Common myeloid progenitor, CD34-positive (primary cell): ENCODE results near the gene ZSCAN10.

Experiments used
- CTCF ChIA-PET: fragments of 350-600 bp; sonication (Branson Sonifier 250); formaldehyde crosslinking; loops from one replicate; lab custom pipeline; 2021; ENCODE audit warnings: antibody characterized with exemption; lab: Charles Lee
- POLR2A ChIA-PET: fragments of 350-600 bp; sonication (Branson Sonifier 250); formaldehyde crosslinking; loops from one replicate; lab custom pipeline; 2021; ENCODE audit warnings: antibody characterized with exemption; lab: Charles Lee
- DNase-seq, 3 donors: peaks; one replicate each; pipeline versions ENCODE4 v3.0.0 to v3.0.0-alpha.2; 2013
- H3K27ac ChIP-seq, 2 experiments: 1 replicate in 1 of 2; 2 replicates in 1 of 2; pipeline ENCODE4 v1.7.0; 2013; ENCODE audit warnings: inconsistent platforms in 2 of 2, low read length in 2 of 2, mild to moderate bottlenecking in 2 of 2, low read depth in 1 of 2, moderate library complexity in 1 of 2; ENCODE audit not compliant: severe bottlenecking in 2 of 2, insufficient read depth in 1 of 2, poor library complexity in 1 of 2
- H3K27me3 ChIP-seq, 5 experiments: replicated peaks in 2 of 5; 1 replicate in 3 of 5; 2 replicates in 2 of 5; pipeline versions ENCODE4 v1.6.1 to v1.7.0; 2013; ENCODE audit warnings: low read length in 4 of 5, mild to moderate bottlenecking in 2 of 5, moderate library complexity in 2 of 5, inconsistent platforms in 1 of 5; ENCODE audit not compliant: insufficient read depth in 5 of 5, control insufficient read depth in 4 of 5
- H3K36me3 ChIP-seq, 4 experiments: 1 replicate in 2 of 4; 2 replicates in 2 of 4; pipeline versions ENCODE4 v1.6.1 to v1.7.0; 2013; ENCODE audit warnings: low read length in 3 of 4, control low read depth in 1 of 4, mild to moderate bottlenecking in 1 of 4; ENCODE audit not compliant: control insufficient read depth in 4 of 4, insufficient read depth in 4 of 4
- H3K4me1 ChIP-seq, 4 experiments: 1 replicate in 3 of 4; 2 replicates in 1 of 4; pipeline versions ENCODE4 v1.6.1 to v1.7.1; 2013; ENCODE audit warnings: low read length in 3 of 4, mild to moderate bottlenecking in 3 of 4, control low read depth in 1 of 4, inconsistent platforms in 1 of 4, moderate library complexity in 1 of 4; ENCODE audit not compliant: control insufficient read depth in 4 of 4, insufficient read depth in 4 of 4; ENCODE audit errors: control extremely low read depth in 1 of 4
- H3K4me3 ChIP-seq, 7 experiments: 1 replicate in 4 of 7; 2 replicates in 3 of 7; pipeline versions ENCODE4 v1.5.1 to v1.7.0; 2013; ENCODE audit warnings: mild to moderate bottlenecking in 7 of 7, low read length in 6 of 7, moderate library complexity in 6 of 7, inconsistent platforms in 2 of 7, low read depth in 2 of 7, control low read depth in 1 of 7; ENCODE audit not compliant: insufficient read depth in 4 of 7, control insufficient read depth in 1 of 7; ENCODE audit errors: extremely low read depth in 1 of 7
- H3K9me3 ChIP-seq, 5 experiments: 1 replicate in 4 of 5; 2 replicates in 1 of 5; pipeline versions ENCODE4 v1.6.1 to v1.7.1; 2013; ENCODE audit warnings: low read length in 4 of 5, mild to moderate bottlenecking in 2 of 5, inconsistent platforms in 1 of 5, low read depth in 1 of 5, moderate library complexity in 1 of 5; ENCODE audit not compliant: control insufficient read depth in 4 of 5, insufficient read depth in 2 of 5; ENCODE audit errors: control extremely low read depth in 1 of 5
- WGBS: methylation state at CpG from one replicate; pipeline ENCODE4 v1.1.5; 2013; ENCODE audit not compliant: insufficient coverage; 5-methylcytosine and 5-hydroxymethylcytosine counted together

ZSCAN10 gene

DNA sequence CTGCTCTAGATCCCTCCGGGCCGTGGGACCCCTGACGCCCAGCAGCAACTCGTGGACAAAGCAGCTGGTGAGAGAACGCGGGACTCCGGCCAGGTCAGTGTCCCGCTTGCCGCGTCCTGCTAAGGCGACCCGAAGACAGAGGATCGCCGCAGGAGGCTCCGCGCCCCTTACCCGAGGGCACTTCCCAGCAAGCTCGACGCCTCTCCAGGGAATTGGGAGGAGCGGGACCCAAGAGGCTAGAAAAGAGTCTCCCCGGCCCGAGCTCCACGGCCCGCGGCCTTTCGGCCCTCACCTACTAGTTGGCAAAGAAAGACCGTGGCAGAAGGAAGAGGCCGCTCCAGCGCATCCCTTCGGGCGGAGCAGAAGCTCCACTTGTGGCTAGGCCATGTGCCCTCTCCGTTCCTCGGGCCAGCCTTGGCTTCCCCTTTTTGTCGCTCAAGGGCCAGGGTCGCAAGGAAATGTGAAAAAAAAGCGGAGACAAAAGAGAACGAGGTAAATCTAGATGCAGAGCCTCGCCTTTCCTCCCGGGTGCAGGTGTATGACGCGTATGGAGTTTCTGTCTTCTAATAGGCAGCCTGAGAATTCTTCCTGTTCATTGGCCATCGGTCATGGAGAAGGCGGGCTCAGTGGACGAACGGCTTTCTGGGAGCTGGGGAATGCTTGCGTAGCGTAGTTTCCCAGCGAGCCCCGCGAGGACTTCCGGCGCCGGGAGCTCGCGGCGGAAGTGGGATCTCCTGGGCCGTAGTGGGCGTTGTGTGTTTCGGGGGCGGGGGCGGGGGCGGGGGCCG, 35.4 kb upstream of the ZSCAN10 start, which contains the start of gene ZNF213:
ZNF213 (plus strand) TSS at position 692 of the 788 bp plus-strand sequence. CDS start 2,252 bp downstream, outside the sequence.
- under 1% methylated on average over 44 of the region's 63 CpGs for WGBS
- H3K4me1 ChIP-seq: peaks cover 4 to 29% (median 20%) of the 10 kb centered on the region in 4 experiments
- CTCF ChIA-PET: interaction anchor here (0.7 to 12.4 kb wide), 13 partner anchors 8 to 329 kb away, joined by 3 to 121 read pairs (median 4); no protein-coding TSS in a partner anchor
- H3K4me3 ChIP-seq: peak within 1 kb of the TSS; percentile 56 to 99 (median 98)
- no peaks in the 10 kb centered on the region for H3K9me3 ChIP-seq
- H3K27me3 ChIP-seq: no peaks in the 10 kb centered on the region
- peak; percentile 98 to 99 (median 99) for DNase-seq
- H3K36me3 ChIP-seq: peaks cover 0 to 30% (median 14%) of the 10 kb centered on the region in 4 experiments
- POLR2A ChIA-PET: interaction anchor here (1.0 to 2.2 kb wide), 3 partner anchors 13 to 18 kb away, joined by 3 to 12 read pairs (median 5); no protein-coding TSS in a partner anchor
- H3K27ac ChIP-seq: peak within 1 kb of the TSS; percentile 91 to 96

DNA sequence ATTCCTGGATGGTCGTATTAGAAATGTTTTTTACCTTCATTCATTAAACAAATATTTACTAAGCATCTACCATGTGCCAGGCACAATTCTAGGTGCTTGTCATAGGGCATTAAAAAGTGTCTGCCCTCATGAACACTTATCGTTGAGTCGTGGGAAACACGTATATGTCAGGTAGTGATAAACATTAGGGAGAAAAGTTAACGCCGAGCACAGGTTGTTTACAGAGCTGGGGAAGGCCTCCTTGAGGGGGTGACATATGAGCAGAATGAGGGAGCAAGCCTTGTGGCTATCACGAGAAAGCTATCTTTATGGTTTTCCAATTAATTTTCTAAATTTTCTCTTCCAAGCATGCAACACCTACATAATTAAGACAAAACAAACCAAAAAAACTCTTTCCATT, 34.8 kb upstream of the ZSCAN10 start:
- ChIA-PET POLR2A (interaction anchor here (1.8 to 2.2 kb wide), 2 partner anchors 16 to 18 kb away, joined by 5 to 12 read pairs; no protein-coding TSS in a partner anchor), CTCF (interaction anchor here (0.7 to 12.4 kb wide), 11 partner anchors 13 to 329 kb away, joined by 3 to 121 read pairs (median 4); no protein-coding TSS in a partner anchor)
- no peak for DNase-seq
- H3K4me3 ChIP-seq: peak overlapping the region; percentile 56 to 99 (median 97)
- peaks cover 4 to 34% (median 26%) of the 10 kb centered on the region in 4 experiments for H3K4me1 ChIP-seq
- H3K9me3 ChIP-seq: no peaks in the 10 kb centered on the region
- no peaks in the 10 kb centered on the region for H3K27me3 ChIP-seq
- peak overlapping the region; percentile 91 to 96 for H3K27ac ChIP-seq
- 14% methylated on average over 5 of the region's 7 CpGs for WGBS
- H3K36me3 ChIP-seq: peaks cover 0 to 24% (median 12%) of the 10 kb centered on the region in 4 experiments

DNA sequence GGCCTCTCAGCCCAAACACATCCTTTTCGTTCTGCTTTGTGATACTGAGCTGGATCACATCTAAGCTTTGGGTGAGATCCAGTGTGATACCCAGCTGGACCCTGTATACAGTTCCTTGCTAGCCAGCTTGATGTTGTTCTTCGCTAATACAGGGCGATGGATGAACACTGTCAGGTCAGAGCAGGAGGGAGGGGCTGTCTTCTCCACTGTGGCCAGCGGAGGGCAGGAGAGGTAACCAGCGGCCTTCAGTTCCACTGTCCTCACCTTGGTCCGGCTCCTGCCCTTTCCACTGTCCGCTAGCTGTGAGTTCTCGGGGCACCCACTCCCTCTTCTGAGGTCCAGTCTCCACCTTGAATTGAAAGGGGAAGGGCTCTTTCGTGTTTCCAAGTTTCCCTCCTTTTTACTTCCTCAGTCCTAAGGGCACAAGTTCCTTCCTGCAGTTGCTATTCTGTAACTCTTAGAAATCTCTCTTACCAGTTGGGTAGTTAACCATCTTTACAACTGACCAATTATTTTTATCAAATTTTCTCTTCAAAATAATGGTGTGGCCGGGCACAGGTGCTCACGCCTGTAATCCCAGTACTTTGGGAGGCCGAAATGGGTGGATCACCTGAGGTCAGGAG, 32.8 kb upstream of the ZSCAN10 start:
- H3K4me1 ChIP-seq: peaks cover 4 to 38% (median 28%) of the 10 kb centered on the region in 4 experiments
- H3K9me3 ChIP-seq: no peaks in the 10 kb centered on the region
- no peak overlapping the region for H3K4me3 ChIP-seq
- CTCF ChIA-PET: interaction anchor here (0.6 to 12.4 kb wide), 18 partner anchors 9 to 369 kb away, joined by 3 to 121 read pairs (median 6); partner anchors contain the start of gene ZNF205
- POLR2A ChIA-PET: no interaction called here
- no peak overlapping the region for H3K27ac ChIP-seq
- H3K36me3 ChIP-seq: peaks cover 0 to 16% (median 4%) of the 10 kb centered on the region in 4 experiments
- DNase-seq: peak; percentile 40 to 55 (median 55)
- 60% methylated on average over 9 of the region's 12 CpGs for WGBS
- H3K27me3 ChIP-seq: no peaks in the 10 kb centered on the region

DNA sequence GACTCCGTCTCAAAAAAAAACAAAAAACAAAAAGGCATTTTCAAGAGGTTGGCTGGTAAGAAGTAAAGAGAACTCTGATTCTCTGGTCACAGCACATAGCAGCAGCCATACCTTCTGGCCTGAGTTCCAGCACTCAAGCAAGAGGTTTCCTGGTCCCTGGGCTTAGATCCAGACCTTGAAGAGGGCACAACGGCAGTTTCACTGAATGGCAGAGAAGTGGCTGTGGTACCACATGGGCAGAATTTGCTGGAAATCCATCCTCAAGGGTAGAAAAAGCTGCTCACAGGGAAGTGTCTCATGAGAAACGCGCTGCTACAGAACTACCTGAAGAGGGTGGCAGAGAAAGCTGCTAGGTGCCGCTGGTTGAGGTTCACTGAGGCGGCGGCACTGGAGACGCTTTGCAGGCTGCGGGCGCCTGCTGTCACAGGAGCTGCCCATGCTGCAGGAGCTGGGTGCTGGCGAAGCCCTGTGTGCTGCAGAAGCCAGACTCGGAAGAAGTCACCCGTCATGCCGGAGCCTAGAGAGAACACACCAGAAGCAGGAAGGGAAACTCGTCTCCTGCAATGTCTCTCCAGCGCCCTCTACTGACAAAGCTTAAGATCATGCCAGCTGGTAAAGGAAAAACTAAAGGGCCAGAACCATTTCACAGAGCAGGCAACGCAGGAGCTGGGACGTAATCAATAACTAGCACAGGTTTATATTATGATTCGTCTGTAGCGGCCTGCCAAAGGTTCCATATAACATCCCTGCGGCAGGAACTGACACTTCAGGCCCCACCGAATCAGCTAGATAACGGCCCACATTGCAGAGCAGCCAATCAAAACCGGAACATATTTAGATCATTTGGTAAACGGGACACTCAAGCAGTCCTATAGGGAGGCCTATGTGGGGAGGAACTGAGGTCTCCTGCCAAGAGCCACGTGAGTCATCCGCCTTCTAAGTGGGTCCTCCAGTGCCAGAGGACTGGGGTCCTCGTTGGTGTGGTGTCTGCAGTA, 30.3 kb upstream of the ZSCAN10 start:
- peak overlapping the region in 1 of 2 experiments; percentile 64 for H3K27ac ChIP-seq
- H3K9me3 ChIP-seq: no peaks in the 10 kb centered on the region
- ChIA-PET CTCF (interaction anchor here (0.6 to 12.4 kb wide), 32 partner anchors 11 to 334 kb away, joined by 3 to 121 read pairs (median 7); partner anchors contain the start of genes NAA60, TNFRSF12A, ZNF205 and ZNF597), POLR2A (interaction anchor here (0.6 to 1.0 kb wide), 2 partner anchors 52 to 328 kb away, joined by 3 read pairs; no protein-coding TSS in a partner anchor)
- WGBS: 25% methylated on average over 27 of the region's 28 CpGs
- peak; percentile 87 to 93 (median 90) for DNase-seq
- H3K36me3 ChIP-seq: peaks cover 0 to 17% (median 4%) of the 10 kb centered on the region in 4 experiments
- no peaks in the 10 kb centered on the region for H3K27me3 ChIP-seq
- peak overlapping the region; percentile 61 to 85 (median 69) for H3K4me3 ChIP-seq
- peaks cover 4 to 36% (median 28%) of the 10 kb centered on the region in 4 experiments for H3K4me1 ChIP-seq

DNA sequence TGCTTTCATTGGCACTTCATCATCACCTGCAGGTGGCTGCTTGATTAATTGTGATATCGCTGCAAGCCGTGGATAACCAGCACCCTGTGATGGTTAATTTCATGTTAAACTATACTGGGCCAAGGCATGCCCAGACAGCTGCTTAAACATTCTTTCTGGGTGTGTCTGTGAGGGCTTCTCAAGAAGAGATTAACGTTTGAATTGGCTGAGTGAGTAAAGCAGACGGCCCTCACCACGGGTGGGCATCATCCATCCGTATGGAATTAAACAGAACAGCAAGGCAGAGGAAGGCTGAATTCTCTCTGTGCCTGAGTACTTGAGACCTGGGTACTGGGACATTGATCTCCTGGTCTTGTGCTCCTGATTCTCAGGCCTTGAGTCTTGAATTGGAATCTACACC, 28.7 kb upstream of the ZSCAN10 start:
- Histone ChIP-seq H3K4me3 (no peak overlapping the region), H3K4me1 (peaks cover 0 to 32% (median 31%) of the 10 kb centered on the region in 4 experiments), H3K27me3 (peaks cover 0 to 1% (median 0%) of the 10 kb centered on the region in 5 experiments), H3K27ac (no peak overlapping the region), H3K9me3 (no peaks in the 10 kb centered on the region), H3K36me3 (peaks cover 0 to 17% (median 4%) of the 10 kb centered on the region in 4 experiments)
- ChIA-PET CTCF (interaction anchor here (1.1 to 12.4 kb wide), 15 partner anchors 9 to 337 kb away, joined by 3 to 121 read pairs (median 15); partner anchors contain the start of genes TNFRSF12A, ZNF205 and ZSCAN10), POLR2A (no interaction called here)
- WGBS: 98% methylated on average over 6 of the region's 6 CpGs
- DNase-seq: no peak
